GM12892 (cell line): ENCODE data around the gene RAD50.

ENCODE experiments used
- POLR2A ChIP-seq: IDR thresholded peaks from 2 replicates; pipeline ENCODE4 v1.6.1; 2011; ENCODE audit warnings: low read depth, low read length, control low read depth
- POLR2AphosphoS5 ChIP-seq: IDR thresholded peaks from 2 replicates; pipeline ENCODE4 v1.6.1; 2011; ENCODE audit warnings: low read depth, low read length, control low read depth
- TAF1 ChIP-seq: IDR thresholded peaks from 2 replicates; pipeline ENCODE4 v1.6.1; 2011; ENCODE audit warnings: low read depth, mild to moderate bottlenecking, control low read depth, low read length, borderline replicate concordance

- TF ChIP-seq POLR2A: no peak
- no peak for TF ChIP-seq TAF1
- no peak for TF ChIP-seq POLR2AphosphoS5
These were observed 124.2 kb downstream of the RAD50 start for GRCh38 chr5:132680780-132681475.
